ENCODE measurements around the gene DLG2. TPM values are rescaled to one million over a fixed set of nuclear protein-coding genes. Genes with fewer than 3 reads are reported as not detected.

The DLG2 gene
- total RNA-seq, 4 donors from 2014 or later, result 37.9 to 71.5 (median 44.9) TPM

- Histone ChIP-seq H3K27ac (no peak overlapping the region), H3K36me3 (no peaks in the 10 kb centered on the region), H3K27me3 (no peaks in the 10 kb centered on the region), H3K4me1 (peaks cover 4% of the 10 kb centered on the region), H3K9me3 (no peaks in the 10 kb centered on the region), H3K4me3 (no peak overlapping the region)
- WGBS, result 53% methylated on average over 1 of the region's 1 CpG
- no peak for DNase-seq (ENCODE audit: low spot score in 2 of 2)
- TF ChIP-seq POLR2A (IDR thresholded peaks at IDR 0.05), result no peak
- TF ChIP-seq CTCF (IDR thresholded peaks at IDR 0.05), result no peak
- no peak for TF ChIP-seq EP300 (IDR thresholded peaks at IDR 0.05)
- TF ChIP-seq POLR2AphosphoS5 (IDR thresholded peaks at IDR 0.05), result no peak
These were observed 2082.3 kb downstream of the DLG2 start for GRCh38 chr11:83544846-83545245.

GRCh38 chr11:83543706-83544439 is 2083.3 kb downstream of the DLG2 start:
- DNase-seq (ENCODE audit: low spot score in 2 of 2), result no peak
- no peaks in the 10 kb centered on the region for H3K36me3 ChIP-seq
- no peak overlapping the region for H3K27ac ChIP-seq
- H3K4me3 ChIP-seq, result no peak overlapping the region
- TF ChIP-seq POLR2AphosphoS5 (IDR thresholded peaks at IDR 0.05), result no peak
- TF ChIP-seq EP300 (IDR thresholded peaks at IDR 0.05), result no peak
- TF ChIP-seq CTCF (IDR thresholded peaks at IDR 0.05), result no peak
- TF ChIP-seq POLR2A (IDR thresholded peaks at IDR 0.05), result no peak
- peaks cover 4% of the 10 kb centered on the region for H3K4me1 ChIP-seq
- no peaks in the 10 kb centered on the region for H3K27me3 ChIP-seq
- WGBS, result 56% methylated on average over 3 of the region's 3 CpGs
- H3K9me3 ChIP-seq, result no peaks in the 10 kb centered on the region

- Histone ChIP-seq H3K36me3 (no peaks in the 10 kb centered on the region), H3K4me3 (no peak overlapping the region), H3K9me3 (no peaks in the 10 kb centered on the region), H3K27me3 (no peaks in the 10 kb centered on the region), H3K4me1 (peaks cover 4% of the 10 kb centered on the region), H3K27ac (no peak overlapping the region)
- DNase-seq (ENCODE audit: low spot score in 2 of 2), result no peak
- no peak for TF ChIP-seq EP300 (IDR thresholded peaks at IDR 0.05)
- TF ChIP-seq POLR2A (IDR thresholded peaks at IDR 0.05), result no peak
- TF ChIP-seq POLR2AphosphoS5 (IDR thresholded peaks at IDR 0.05), result no peak
- no peak for TF ChIP-seq CTCF (IDR thresholded peaks at IDR 0.05)
- WGBS, result 75% methylated on average over 2 of the region's 2 CpGs
These were observed 2084.3 kb downstream of the DLG2 start for GRCh38 chr11:83542861-83543260.

- no peaks in the 10 kb centered on the region for H3K27me3 ChIP-seq
- no peaks in the 10 kb centered on the region for H3K36me3 ChIP-seq
- H3K27ac ChIP-seq, result no peak overlapping the region
- peaks cover 4% of the 10 kb centered on the region for H3K4me1 ChIP-seq
- no peak for DNase-seq (ENCODE audit: low spot score in 2 of 2)
- no peak for TF ChIP-seq POLR2A (IDR thresholded peaks at IDR 0.05)
- TF ChIP-seq CTCF (IDR thresholded peaks at IDR 0.05), result no peak
- TF ChIP-seq POLR2AphosphoS5 (IDR thresholded peaks at IDR 0.05), result no peak
- TF ChIP-seq EP300 (IDR thresholded peaks at IDR 0.05), result no peak
- no peak overlapping the region for H3K4me3 ChIP-seq
- no peaks in the 10 kb centered on the region for H3K9me3 ChIP-seq
These were observed 2086.4 kb downstream of the DLG2 start for GRCh38 chr11:83540728-83541127.

- Histone ChIP-seq H3K4me1 (peaks cover 4% of the 10 kb centered on the region), H3K36me3 (no peaks in the 10 kb centered on the region), H3K27me3 (no peaks in the 10 kb centered on the region), H3K27ac (no peak overlapping the region), H3K4me3 (no peak overlapping the region), H3K9me3 (no peaks in the 10 kb centered on the region)
- no peak for DNase-seq (ENCODE audit: low spot score in 2 of 2)
- 82% methylated on average over 5 of the region's 5 CpGs for WGBS
- TF ChIP-seq CTCF (IDR thresholded peaks at IDR 0.05), result no peak
- no peak for TF ChIP-seq EP300 (IDR thresholded peaks at IDR 0.05)
- no peak for TF ChIP-seq POLR2AphosphoS5 (IDR thresholded peaks at IDR 0.05)
- no peak for TF ChIP-seq POLR2A (IDR thresholded peaks at IDR 0.05)
These were observed 2086.9 kb downstream of the DLG2 start for GRCh38 chr11:83540112-83540675.

All from suprapubic skin (tissue), 4 donors.